GM12874 (cell line): ENCODE measurements around the gene CCNA2.

Experiments used
- TF ChIP-seq, protein P1 (sequence below): IDR thresholded peaks from 2 replicates; pipeline ENCODE4 v1.5.1; 2011; ENCODE audit warnings: low read depth, mild to moderate bottlenecking, control low read depth, low read length, moderate library complexity; ENCODE audit not compliant: insufficient read depth

Gene CCNA2

DNA sequence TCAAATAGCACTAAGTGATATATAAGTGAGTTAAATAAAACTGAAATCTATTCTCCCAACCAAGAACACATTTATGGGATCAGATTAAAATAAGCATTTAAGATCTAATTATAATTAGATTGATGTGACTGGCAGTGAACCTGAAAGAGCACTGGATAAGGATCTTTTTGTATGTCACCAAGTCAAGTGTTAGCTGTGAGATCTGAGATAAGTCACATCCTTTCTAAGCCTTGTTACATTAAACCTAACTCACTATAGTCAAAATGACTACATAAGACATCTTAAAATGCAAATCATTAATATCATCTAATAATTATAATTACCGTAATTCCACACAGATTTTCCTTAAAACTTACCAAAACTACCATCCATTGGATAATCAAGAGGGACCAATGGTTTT lies 1.6 kb downstream of the CCNA2 start:
- TF ChIP-seq, protein P1, sequence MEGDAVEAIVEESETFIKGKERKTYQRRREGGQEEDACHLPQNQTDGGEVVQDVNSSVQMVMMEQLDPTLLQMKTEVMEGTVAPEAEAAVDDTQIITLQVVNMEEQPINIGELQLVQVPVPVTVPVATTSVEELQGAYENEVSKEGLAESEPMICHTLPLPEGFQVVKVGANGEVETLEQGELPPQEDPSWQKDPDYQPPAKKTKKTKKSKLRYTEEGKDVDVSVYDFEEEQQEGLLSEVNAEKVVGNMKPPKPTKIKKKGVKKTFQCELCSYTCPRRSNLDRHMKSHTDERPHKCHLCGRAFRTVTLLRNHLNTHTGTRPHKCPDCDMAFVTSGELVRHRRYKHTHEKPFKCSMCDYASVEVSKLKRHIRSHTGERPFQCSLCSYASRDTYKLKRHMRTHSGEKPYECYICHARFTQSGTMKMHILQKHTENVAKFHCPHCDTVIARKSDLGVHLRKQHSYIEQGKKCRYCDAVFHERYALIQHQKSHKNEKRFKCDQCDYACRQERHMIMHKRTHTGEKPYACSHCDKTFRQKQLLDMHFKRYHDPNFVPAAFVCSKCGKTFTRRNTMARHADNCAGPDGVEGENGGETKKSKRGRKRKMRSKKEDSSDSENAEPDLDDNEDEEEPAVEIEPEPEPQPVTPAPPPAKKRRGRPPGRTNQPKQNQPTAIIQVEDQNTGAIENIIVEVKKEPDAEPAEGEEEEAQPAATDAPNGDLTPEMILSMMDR = no peak

- TF ChIP-seq, protein P1 = no peak
Measured at GRCh38 chr4:121819216-121819965, 4.3 kb downstream of the CCNA2 start.

DNA sequence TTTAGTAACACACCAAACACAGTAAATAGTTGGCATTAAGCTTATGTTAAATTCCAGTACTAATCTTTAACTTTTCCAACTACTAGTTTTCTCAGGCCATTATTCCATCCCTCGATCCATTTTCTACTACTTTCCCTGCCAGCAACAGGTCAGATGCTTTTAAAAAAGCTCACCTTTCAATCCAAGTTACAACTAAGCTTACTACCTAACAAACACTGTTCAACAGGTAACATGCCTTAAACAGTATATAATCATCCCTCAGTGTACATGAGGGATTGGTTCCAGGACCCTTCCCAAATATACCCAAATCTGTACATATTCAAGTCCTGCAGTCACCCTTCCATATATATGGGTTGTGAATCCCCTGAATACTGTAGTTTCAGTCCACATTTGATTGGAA lies 5.5 kb downstream of the CCNA2 start:
- TF ChIP-seq, protein P1 = no peak

DNA sequence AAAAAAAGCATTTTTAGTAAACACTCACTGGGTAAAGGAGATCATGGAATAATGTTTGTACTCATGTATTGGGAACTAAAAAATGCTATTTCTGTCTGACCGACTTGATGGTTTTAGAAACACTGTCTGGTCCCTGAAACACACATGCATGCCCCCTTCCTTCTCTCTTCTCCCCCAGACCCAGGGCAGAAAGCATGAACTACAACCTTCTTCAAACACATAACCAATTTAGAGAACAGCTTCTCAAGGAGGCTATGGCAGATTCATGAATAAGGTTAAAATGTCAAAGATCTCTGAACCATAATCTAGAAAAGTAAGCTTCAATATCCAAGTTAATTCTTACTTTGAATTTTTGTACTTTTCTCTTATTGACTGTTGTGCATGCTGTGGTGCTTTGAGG lies 6.0 kb downstream of the CCNA2 start:
- TF ChIP-seq, protein P1 = no peak

GRCh38 chr4:121817006-121817405 lies 6.7 kb downstream of the CCNA2 start:
- TF ChIP-seq, protein P1 = no peak

- TF ChIP-seq, protein P1 = no peak
Measured at GRCh38 chr4:121814756-121815155, 8.9 kb downstream of the CCNA2 start.

GRCh38 chr4:121811122-121811521 lies 12.6 kb downstream of the CCNA2 start:
- TF ChIP-seq, protein P1 = no peak
